Measurements from ENCODE around the gene HIVEP1. TPM values are rescaled to one million over a fixed set of nuclear protein-coding genes. Genes with fewer than 3 reads are reported as not detected.

Gene HIVEP1
- total and polyA plus RNA-seq, 2 of the 13 experiments (the other 11 are each of a cell fraction or from before 2014, with no cell fraction given), result 7.4 to 9.9 TPM

DNA sequence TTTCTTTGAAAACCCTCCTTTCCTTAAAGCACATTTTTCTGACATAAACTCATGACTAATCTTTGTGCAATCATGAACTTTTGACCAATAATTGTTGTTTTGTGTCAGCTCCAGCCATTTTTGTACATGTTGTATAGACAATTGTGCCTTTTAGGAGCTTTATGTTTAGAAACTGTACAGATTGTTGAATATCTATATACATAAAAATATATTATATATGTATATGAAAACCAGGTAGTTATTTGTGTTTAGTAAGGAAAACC is 152.3 kb downstream of the HIVEP1 start:
- no peaks in the 10 kb centered on the region for H3K27me3 ChIP-seq (ENCODE audit: control insufficient read depth in 1 of 2, insufficient read depth in 2 of 2, low read length in 2 of 2)
- no peak overlapping the region for H3K4me3 ChIP-seq (replicated peaks in 1 of 3; ENCODE audit: insufficient read depth in 1 of 3, low read depth in 2 of 3, low read length in 3 of 3)
- no peak for DNase-seq (ENCODE audit: low spot score)
- H4K20me1 ChIP-seq (ENCODE audit: insufficient read depth, low read length), result 0 out of 2 replicates have a peak, but pooled peaks cover 2% of the 10 kb centered on the region
- H2AFZ ChIP-seq (ENCODE audit: low read length), result no peak overlapping the region
- POLR2A ChIA-PET, result no interaction called here
- BruUV-seq (replicated peaks), result no TSS peak
- intact Hi-C loops (cut with micrococcal nuclease; ENCODE audit: unreplicated experiment), result no loop called here
- no peak overlapping the region for H3K9ac ChIP-seq (ENCODE audit: insufficient read depth, low read depth, low read length)
- CTCF ChIA-PET (ENCODE audit: low intra/inter-chr PET ratio, low total read pairs), result no interaction called here
- no peak overlapping the region for H3K27ac ChIP-seq (ENCODE audit: extremely low read length, insufficient read depth, low read length)
- H3K4me2 ChIP-seq (ENCODE audit: low read depth, low read length), result no peak overlapping the region
- no peaks in the 10 kb centered on the region for H3K79me2 ChIP-seq (ENCODE audit: insufficient read depth, low read length)
- no peaks in the 10 kb centered on the region for H3K9me3 ChIP-seq (ENCODE audit: low read length)
- no peaks in the 10 kb centered on the region for H3K4me1 ChIP-seq (ENCODE audit: insufficient read depth, low read length)
- FAIRE-seq, result no peak
- TF ChIP-seq, protein P1, sequence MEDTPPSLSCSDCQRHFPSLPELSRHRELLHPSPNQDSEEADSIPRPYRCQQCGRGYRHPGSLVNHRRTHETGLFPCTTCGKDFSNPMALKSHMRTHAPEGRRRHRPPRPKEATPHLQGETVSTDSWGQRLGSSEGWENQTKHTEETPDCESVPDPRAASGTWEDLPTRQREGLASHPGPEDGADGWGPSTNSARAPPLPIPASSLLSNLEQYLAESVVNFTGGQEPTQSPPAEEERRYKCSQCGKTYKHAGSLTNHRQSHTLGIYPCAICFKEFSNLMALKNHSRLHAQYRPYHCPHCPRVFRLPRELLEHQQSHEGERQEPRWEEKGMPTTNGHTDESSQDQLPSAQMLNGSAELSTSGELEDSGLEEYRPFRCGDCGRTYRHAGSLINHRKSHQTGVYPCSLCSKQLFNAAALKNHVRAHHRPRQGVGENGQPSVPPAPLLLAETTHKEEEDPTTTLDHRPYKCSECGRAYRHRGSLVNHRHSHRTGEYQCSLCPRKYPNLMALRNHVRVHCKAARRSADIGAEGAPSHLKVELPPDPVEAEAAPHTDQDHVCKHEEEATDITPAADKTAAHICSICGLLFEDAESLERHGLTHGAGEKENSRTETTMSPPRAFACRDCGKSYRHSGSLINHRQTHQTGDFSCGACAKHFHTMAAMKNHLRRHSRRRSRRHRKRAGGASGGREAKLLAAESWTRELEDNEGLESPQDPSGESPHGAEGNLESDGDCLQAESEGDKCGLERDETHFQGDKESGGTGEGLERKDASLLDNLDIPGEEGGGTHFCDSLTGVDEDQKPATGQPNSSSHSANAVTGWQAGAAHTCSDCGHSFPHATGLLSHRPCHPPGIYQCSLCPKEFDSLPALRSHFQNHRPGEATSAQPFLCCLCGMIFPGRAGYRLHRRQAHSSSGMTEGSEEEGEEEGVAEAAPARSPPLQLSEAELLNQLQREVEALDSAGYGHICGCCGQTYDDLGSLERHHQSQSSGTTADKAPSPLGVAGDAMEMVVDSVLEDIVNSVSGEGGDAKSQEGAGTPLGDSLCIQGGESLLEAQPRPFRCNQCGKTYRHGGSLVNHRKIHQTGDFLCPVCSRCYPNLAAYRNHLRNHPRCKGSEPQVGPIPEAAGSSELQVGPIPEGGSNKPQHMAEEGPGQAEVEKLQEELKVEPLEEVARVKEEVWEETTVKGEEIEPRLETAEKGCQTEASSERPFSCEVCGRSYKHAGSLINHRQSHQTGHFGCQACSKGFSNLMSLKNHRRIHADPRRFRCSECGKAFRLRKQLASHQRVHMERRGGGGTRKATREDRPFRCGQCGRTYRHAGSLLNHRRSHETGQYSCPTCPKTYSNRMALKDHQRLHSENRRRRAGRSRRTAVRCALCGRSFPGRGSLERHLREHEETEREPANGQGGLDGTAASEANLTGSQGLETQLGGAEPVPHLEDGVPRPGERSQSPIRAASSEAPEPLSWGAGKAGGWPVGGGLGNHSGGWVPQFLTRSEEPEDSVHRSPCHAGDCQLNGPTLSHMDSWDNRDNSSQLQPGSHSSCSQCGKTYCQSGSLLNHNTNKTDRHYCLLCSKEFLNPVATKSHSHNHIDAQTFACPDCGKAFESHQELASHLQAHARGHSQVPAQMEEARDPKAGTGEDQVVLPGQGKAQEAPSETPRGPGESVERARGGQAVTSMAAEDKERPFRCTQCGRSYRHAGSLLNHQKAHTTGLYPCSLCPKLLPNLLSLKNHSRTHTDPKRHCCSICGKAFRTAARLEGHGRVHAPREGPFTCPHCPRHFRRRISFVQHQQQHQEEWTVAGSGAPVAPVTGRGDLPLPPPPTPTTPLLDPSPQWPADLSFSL (CRISPR knock-in tag; IDR thresholded peaks at IDR 0.05), result no peak
- TF ChIP-seq, protein P2, sequence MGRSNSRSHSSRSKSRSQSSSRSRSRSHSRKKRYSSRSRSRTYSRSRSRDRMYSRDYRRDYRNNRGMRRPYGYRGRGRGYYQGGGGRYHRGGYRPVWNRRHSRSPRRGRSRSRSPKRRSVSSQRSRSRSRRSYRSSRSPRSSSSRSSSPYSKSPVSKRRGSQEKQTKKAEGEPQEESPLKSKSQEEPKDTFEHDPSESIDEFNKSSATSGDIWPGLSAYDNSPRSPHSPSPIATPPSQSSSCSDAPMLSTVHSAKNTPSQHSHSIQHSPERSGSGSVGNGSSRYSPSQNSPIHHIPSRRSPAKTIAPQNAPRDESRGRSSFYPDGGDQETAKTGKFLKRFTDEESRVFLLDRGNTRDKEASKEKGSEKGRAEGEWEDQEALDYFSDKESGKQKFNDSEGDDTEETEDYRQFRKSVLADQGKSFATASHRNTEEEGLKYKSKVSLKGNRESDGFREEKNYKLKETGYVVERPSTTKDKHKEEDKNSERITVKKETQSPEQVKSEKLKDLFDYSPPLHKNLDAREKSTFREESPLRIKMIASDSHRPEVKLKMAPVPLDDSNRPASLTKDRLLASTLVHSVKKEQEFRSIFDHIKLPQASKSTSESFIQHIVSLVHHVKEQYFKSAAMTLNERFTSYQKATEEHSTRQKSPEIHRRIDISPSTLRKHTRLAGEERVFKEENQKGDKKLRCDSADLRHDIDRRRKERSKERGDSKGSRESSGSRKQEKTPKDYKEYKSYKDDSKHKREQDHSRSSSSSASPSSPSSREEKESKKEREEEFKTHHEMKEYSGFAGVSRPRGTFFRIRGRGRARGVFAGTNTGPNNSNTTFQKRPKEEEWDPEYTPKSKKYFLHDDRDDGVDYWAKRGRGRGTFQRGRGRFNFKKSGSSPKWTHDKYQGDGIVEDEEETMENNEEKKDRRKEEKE (IDR thresholded peaks at IDR 0.05), result no peak
- TF ChIP-seq GFI1 (CRISPR knock-in tag; IDR thresholded peaks at IDR 0.05; ENCODE audit: borderline replicate concordance), result no peak
- TF ChIP-seq, protein P3, sequence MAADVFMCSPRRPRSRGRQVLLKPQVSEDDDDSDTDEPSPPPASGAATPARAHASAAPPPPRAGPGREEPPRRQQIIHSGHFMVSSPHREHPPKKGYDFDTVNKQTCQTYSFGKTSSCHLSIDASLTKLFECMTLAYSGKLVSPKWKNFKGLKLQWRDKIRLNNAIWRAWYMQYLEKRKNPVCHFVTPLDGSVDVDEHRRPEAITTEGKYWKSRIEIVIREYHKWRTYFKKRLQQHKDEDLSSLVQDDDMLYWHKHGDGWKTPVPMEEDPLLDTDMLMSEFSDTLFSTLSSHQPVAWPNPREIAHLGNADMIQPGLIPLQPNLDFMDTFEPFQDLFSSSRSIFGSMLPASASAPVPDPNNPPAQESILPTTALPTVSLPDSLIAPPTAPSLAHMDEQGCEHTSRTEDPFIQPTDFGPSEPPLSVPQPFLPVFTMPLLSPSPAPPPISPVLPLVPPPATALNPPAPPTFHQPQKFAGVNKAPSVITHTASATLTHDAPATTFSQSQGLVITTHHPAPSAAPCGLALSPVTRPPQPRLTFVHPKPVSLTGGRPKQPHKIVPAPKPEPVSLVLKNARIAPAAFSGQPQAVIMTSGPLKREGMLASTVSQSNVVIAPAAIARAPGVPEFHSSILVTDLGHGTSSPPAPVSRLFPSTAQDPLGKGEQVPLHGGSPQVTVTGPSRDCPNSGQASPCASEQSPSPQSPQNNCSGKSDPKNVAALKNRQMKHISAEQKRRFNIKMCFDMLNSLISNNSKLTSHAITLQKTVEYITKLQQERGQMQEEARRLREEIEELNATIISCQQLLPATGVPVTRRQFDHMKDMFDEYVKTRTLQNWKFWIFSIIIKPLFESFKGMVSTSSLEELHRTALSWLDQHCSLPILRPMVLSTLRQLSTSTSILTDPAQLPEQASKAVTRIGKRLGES (CRISPR knock-in tag; IDR thresholded peaks at IDR 0.05; ENCODE audit: borderline replicate concordance), result no peak
- no peak for TF ChIP-seq ZNF468 (CRISPR knock-in tag; IDR thresholded peaks at IDR 0.05)
- no peak for TF ChIP-seq CBX5 (CRISPR knock-in tag; IDR thresholded peaks at IDR 0.05; ENCODE audit: borderline replicate concordance)
- TF ChIP-seq ZNF589 (CRISPR knock-in tag; conservative IDR thresholded peaks at IDR 0.05), result no peak
- TF ChIP-seq RFX5 (IDR thresholded peaks at IDR 0.05; ENCODE audit: low read depth, low read length), result no peak
- no peak for TF ChIP-seq XRCC5 (optimal IDR thresholded peaks at IDR 0.05; ENCODE audit: low read length)
- ATAC-seq, result no peak
- H3K36me3 ChIP-seq (replicated peaks in 1 of 2; ENCODE audit: control insufficient read depth in 1 of 2, insufficient read depth in 2 of 2, low read length in 2 of 2), result peaks cover 11 to 27% of the 10 kb centered on the region in 2 experiments
- in situ Hi-C loops (cut with HindIII; ENCODE audit: extremely low pct_ligation_motif_present, low pct_unique_long_range_greater_than_20kb), result no loop called here

Data from HepG2 (cell line).